CD4-positive, alpha-beta T cell treated with Interleukin-4 for 4 hours (primary cell): ENCODE data around the gene NWD2.
"Not testable (repeated sequence)": the region's sequence is repeated elsewhere in the genome, so short reads cannot be mapped to it uniquely, and the experiment has no call there.

Experiments
- DNase-seq: peaks from one replicate; pipeline ENCODE4 v3.0.0-alpha.2; 2020

Gene NWD2

GRCh38 chr4:37244583-37245390 is at the start of gene NWD2:
Gene NWD2 (plus strand): TSS chr4:37244743. CDS start chr4:37245068, 325 bp downstream.
- DNase-seq = no peak

GRCh38 chr4:37197899-37198298 is 46.6 kb upstream of the NWD2 start:
- DNase-seq = no peak

- not testable (repeated sequence) for DNase-seq
Observed at GRCh38 chr4:37204740-37205139, 39.8 kb upstream of the NWD2 start.

- no peak for DNase-seq
Observed at GRCh38 chr4:37216209-37216608, 28.3 kb upstream of the NWD2 start.

GRCh38 chr4:37219242-37219641 is 25.3 kb upstream of the NWD2 start:
- DNase-seq = no peak

GRCh38 chr4:37219990-37220389 is 24.6 kb upstream of the NWD2 start:
- DNase-seq = no peak

- DNase-seq = no peak
Observed at GRCh38 chr4:37220685-37221084, 23.9 kb upstream of the NWD2 start.

- DNase-seq = no peak
Observed at GRCh38 chr4:37223732-37224131, 20.8 kb upstream of the NWD2 start.

GRCh38 chr4:37224854-37225253 is 19.7 kb upstream of the NWD2 start:
- no peak for DNase-seq

- no peak for DNase-seq
Observed at GRCh38 chr4:37225778-37226177, 18.8 kb upstream of the NWD2 start.

GRCh38 chr4:37232315-37232714 is 12.2 kb upstream of the NWD2 start:
- no peak for DNase-seq

- no peak for DNase-seq
Observed at GRCh38 chr4:37236165-37236564, 8.4 kb upstream of the NWD2 start.

- no peak for DNase-seq
Observed at GRCh38 chr4:37241647-37242046, 2.9 kb upstream of the NWD2 start.

- DNase-seq = no peak
Observed at GRCh38 chr4:37243051-37243450, 1.5 kb upstream of the NWD2 start.

- no peak for DNase-seq
Observed at GRCh38 chr4:37243722-37244582, 591 bp upstream of the NWD2 start.

GRCh38 chr4:37245391-37245954 is 930 bp downstream of the NWD2 start:
- DNase-seq = no peak

GRCh38 chr4:37246891-37247290 is 2.3 kb downstream of the NWD2 start:
- DNase-seq = no peak

GRCh38 chr4:37258221-37258620 is 13.7 kb downstream of the NWD2 start:
- no peak for DNase-seq

GRCh38 chr4:37268319-37268718 is 23.8 kb downstream of the NWD2 start:
- DNase-seq = no peak

- DNase-seq = no peak
Observed at GRCh38 chr4:37279121-37279520, 34.6 kb downstream of the NWD2 start.

GRCh38 chr4:37279894-37280592 is 35.5 kb downstream of the NWD2 start:
- no peak for DNase-seq

- DNase-seq = no peak
Observed at GRCh38 chr4:37299468-37299867, 54.9 kb downstream of the NWD2 start.

GRCh38 chr4:37304612-37305011 is 60.1 kb downstream of the NWD2 start:
- DNase-seq = no peak
